Measurements from ENCODE around the gene TXNL4A. TPM values are rescaled to one million over a fixed set of nuclear protein-coding genes. Genes with fewer than 3 reads are reported as not detected.
"Not testable (repeated sequence)": the region's sequence is repeated elsewhere in the genome, so short reads cannot be mapped to it uniquely, and the experiment has no call there.

Gene TXNL4A
- total RNA-seq, 3 donors from 2014 or later (not counting 1 experiment from before 2014, with no cell fraction given), result 63.2 to 69.1 (median 66.4) TPM

DNA sequence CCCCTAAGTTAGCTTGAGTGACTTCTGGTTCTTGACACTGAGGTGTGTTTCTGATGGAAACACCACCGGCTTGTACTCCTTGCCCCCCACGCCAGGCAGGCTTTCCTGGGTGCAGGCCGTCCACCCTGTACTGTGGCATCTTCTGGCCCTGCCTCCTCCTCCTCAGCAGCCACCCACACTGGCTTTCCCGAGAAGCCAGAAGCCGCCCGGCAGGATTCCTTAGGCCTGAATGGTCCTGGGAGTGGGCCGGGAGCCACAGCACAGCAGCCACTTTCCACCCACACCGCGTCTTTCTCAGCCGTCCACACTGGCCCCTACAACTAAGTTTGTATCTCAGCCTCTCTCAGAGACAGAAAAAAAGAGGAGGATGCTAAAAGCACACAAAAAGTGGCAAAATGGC, 26.1 kb downstream of the TXNL4A start:
- WGBS (ENCODE audit: insufficient coverage), result 91% methylated on average over 10 of the region's 10 CpGs

GRCh38 chr18:79961527-79962291, 26.7 kb downstream of the TXNL4A start:
- no peaks in the 10 kb centered on the region for H3K27me3 ChIP-seq (ENCODE audit: control insufficient read depth, insufficient read depth, low read length)
- H3K27ac ChIP-seq (ENCODE audit: low read length), result no peak overlapping the region
- H3K36me3 ChIP-seq (ENCODE audit: control insufficient read depth, insufficient read depth, low read length), result no peaks in the 10 kb centered on the region
- H3K4me3 Mint-ChIP-seq, result peak overlapping the region; percentile 49
- no peaks in the 10 kb centered on the region for H3K9me3 ChIP-seq (ENCODE audit: control insufficient read depth, insufficient read depth, low read length)
- peaks cover 29% of the 10 kb centered on the region for H3K4me1 ChIP-seq (ENCODE audit: control insufficient read depth, insufficient read depth, low read length)
- peaks cover 10 to 32% of the 10 kb centered on the region in 2 donors for H3K4me1 Mint-ChIP-seq
- intact Hi-C loops (cut with micrococcal nuclease), result no loop called here
- TF ChIP-seq, protein P1, sequence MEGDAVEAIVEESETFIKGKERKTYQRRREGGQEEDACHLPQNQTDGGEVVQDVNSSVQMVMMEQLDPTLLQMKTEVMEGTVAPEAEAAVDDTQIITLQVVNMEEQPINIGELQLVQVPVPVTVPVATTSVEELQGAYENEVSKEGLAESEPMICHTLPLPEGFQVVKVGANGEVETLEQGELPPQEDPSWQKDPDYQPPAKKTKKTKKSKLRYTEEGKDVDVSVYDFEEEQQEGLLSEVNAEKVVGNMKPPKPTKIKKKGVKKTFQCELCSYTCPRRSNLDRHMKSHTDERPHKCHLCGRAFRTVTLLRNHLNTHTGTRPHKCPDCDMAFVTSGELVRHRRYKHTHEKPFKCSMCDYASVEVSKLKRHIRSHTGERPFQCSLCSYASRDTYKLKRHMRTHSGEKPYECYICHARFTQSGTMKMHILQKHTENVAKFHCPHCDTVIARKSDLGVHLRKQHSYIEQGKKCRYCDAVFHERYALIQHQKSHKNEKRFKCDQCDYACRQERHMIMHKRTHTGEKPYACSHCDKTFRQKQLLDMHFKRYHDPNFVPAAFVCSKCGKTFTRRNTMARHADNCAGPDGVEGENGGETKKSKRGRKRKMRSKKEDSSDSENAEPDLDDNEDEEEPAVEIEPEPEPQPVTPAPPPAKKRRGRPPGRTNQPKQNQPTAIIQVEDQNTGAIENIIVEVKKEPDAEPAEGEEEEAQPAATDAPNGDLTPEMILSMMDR (IDR thresholded peaks at IDR 0.05), result no peak
- H3K27ac Mint-ChIP-seq, result no peak overlapping the region
- WGBS (ENCODE audit: insufficient coverage), result 83% methylated on average over 29 of the region's 29 CpGs
- no peak for ATAC-seq
- no peaks in the 10 kb centered on the region for H3K9me3 Mint-ChIP-seq
- DNase-seq, result no peak
- no peak overlapping the region for H3K4me3 ChIP-seq (ENCODE audit: low read length)
- H3K27me3 Mint-ChIP-seq (ENCODE audit: low read depth in 2 of 2), result peaks cover 7 to 8% of the 10 kb centered on the region in 2 donors
- no peaks in the 10 kb centered on the region for H3K36me3 Mint-ChIP-seq

More for the DNA sequence above, 26.1 kb downstream of the TXNL4A start:
- H3K27ac Mint-ChIP-seq, result no peak overlapping the region
- H3K4me3 Mint-ChIP-seq, result no peak overlapping the region
- peaks cover 7 to 8% of the 10 kb centered on the region in 2 donors for H3K27me3 Mint-ChIP-seq (ENCODE audit: low read depth in 2 of 2)
- ATAC-seq (no peak), DNase-seq (no peak)
- intact Hi-C loops (cut with micrococcal nuclease), result no loop called here
- TF ChIP-seq, protein P1 (IDR thresholded peaks at IDR 0.05), result no peak
- Histone ChIP-seq H3K27me3 (ENCODE audit: control insufficient read depth, insufficient read depth, low read length) (no peaks in the 10 kb centered on the region), H3K4me1 (ENCODE audit: control insufficient read depth, insufficient read depth, low read length) (peaks cover 29% of the 10 kb centered on the region), H3K9me3 (ENCODE audit: control insufficient read depth, insufficient read depth, low read length) (no peaks in the 10 kb centered on the region), H3K27ac (ENCODE audit: low read length) (no peak overlapping the region), H3K36me3 (ENCODE audit: control insufficient read depth, insufficient read depth, low read length) (no peaks in the 10 kb centered on the region), H3K4me3 (ENCODE audit: low read length) (no peak overlapping the region)
- H3K36me3 Mint-ChIP-seq, result no peaks in the 10 kb centered on the region
- H3K4me1 Mint-ChIP-seq, result peaks cover 10 to 32% of the 10 kb centered on the region in 2 donors
- H3K9me3 Mint-ChIP-seq, result no peaks in the 10 kb centered on the region

- Histone ChIP-seq H3K27me3 (ENCODE audit: control insufficient read depth, insufficient read depth, low read length) (no peaks in the 10 kb centered on the region), H3K36me3 (ENCODE audit: control insufficient read depth, insufficient read depth, low read length) (no peaks in the 10 kb centered on the region), H3K9me3 (ENCODE audit: control insufficient read depth, insufficient read depth, low read length) (no peaks in the 10 kb centered on the region), H3K27ac (ENCODE audit: low read length) (no peak overlapping the region), H3K4me3 (ENCODE audit: low read length) (no peak overlapping the region), H3K4me1 (ENCODE audit: control insufficient read depth, insufficient read depth, low read length) (peaks cover 29% of the 10 kb centered on the region)
- Mint-ChIP-seq H3K4me3 (peak overlapping the region; percentile 49), H3K27ac (no peak overlapping the region), H3K27me3 (ENCODE audit: low read depth in 2 of 2) (peaks cover 7 to 8% of the 10 kb centered on the region in 2 donors), H3K36me3 (no peaks in the 10 kb centered on the region), H3K4me1 (peaks cover 10 to 32% of the 10 kb centered on the region in 2 donors), H3K9me3 (no peaks in the 10 kb centered on the region)
- DNase-seq (no peak), ATAC-seq (no peak)
- WGBS (ENCODE audit: insufficient coverage), result 93% methylated on average over 16 of the region's 16 CpGs
- intact Hi-C loops (cut with micrococcal nuclease), result no loop called here
- TF ChIP-seq, protein P1 (IDR thresholded peaks at IDR 0.05), result no peak
Measured at GRCh38 chr18:79960921-79961526, 27.3 kb downstream of the TXNL4A start.

- WGBS (ENCODE audit: insufficient coverage), result 31% methylated on average over 9 of the region's 12 CpGs
- H3K9me3 ChIP-seq (ENCODE audit: control insufficient read depth, insufficient read depth, low read length); H3K36me3 ChIP-seq (ENCODE audit: control insufficient read depth, insufficient read depth, low read length); ATAC-seq; H3K27me3 Mint-ChIP-seq (ENCODE audit: low read depth in 2 of 2); H3K27ac ChIP-seq (ENCODE audit: low read length); H3K36me3 Mint-ChIP-seq; H3K27me3 ChIP-seq (ENCODE audit: control insufficient read depth, insufficient read depth, low read length); H3K4me3 Mint-ChIP-seq; H3K27ac Mint-ChIP-seq; H3K9me3 Mint-ChIP-seq; intact Hi-C loops (cut with micrococcal nuclease); H3K4me3 ChIP-seq (ENCODE audit: low read length): not testable (repeated sequence)
- DNase-seq, result peak in 1 of 2 donors; percentile 38
- peaks cover 10 to 27% of the 10 kb centered on the region in 2 donors for H3K4me1 Mint-ChIP-seq
- peaks cover 24% of the 10 kb centered on the region for H3K4me1 ChIP-seq (ENCODE audit: control insufficient read depth, insufficient read depth, low read length)
Measured at GRCh38 chr18:79960161-79960801, 28.1 kb downstream of the TXNL4A start.

All from natural killer cell (primary cell).